HL-60/S4 treated with phorbol 12-myristate 13-acetate at 8.2 ng/mL for 4 days and 3 days (cell line): ENCODE data around the gene IQGAP1.
"Not testable (repeated sequence)": the region's sequence is repeated elsewhere in the genome, so short reads cannot be mapped to it uniquely, and the experiment has no call there.

ENCODE experiments used
- in situ Hi-C: fragments of 300-500 bp; cut with MboI; formaldehyde crosslinking; loops from 2 replicates; pipeline ENCODE4 v1.15.0; 2022; ENCODE audit warnings: low sequenced_read_pairs

Gene IQGAP1

GRCh38 chr15:90387534-90388461, at the start of gene IQGAP1:
Gene IQGAP1, plus strand, starts transcription at chr15:90388242. Its CDS starts 100 bp downstream, at chr15:90388342.
- in situ Hi-C loops = no loop called here

GRCh38 chr15:90338532-90338931, 49.5 kb upstream of the IQGAP1 start:
- in situ Hi-C loops = no loop called here

- in situ Hi-C loops = no loop called here
These were observed 47.7 kb upstream of the IQGAP1 start for GRCh38 chr15:90340345-90340744.

GRCh38 chr15:90343302-90343790, 44.7 kb upstream of the IQGAP1 start:
- in situ Hi-C loops = no loop called here

GRCh38 chr15:90344662-90345061, 43.4 kb upstream of the IQGAP1 start:
- in situ Hi-C loops = no loop called here

GRCh38 chr15:90345857-90346256, 42.2 kb upstream of the IQGAP1 start:
- in situ Hi-C loops = no loop called here

- in situ Hi-C loops = not testable (repeated sequence)
These were observed 40.5 kb upstream of the IQGAP1 start for GRCh38 chr15:90347431-90348065.

GRCh38 chr15:90348456-90348855, 39.6 kb upstream of the IQGAP1 start:
- in situ Hi-C loops = no loop called here

- in situ Hi-C loops = no loop called here
These were observed 39.0 kb upstream of the IQGAP1 start for GRCh38 chr15:90349072-90349471.

GRCh38 chr15:90349821-90350220, 38.2 kb upstream of the IQGAP1 start:
- in situ Hi-C loops = no loop called here

GRCh38 chr15:90351479-90352106, 36.4 kb upstream of the IQGAP1 start:
- in situ Hi-C loops = no loop called here

- in situ Hi-C loops = no loop called here
These were observed 35.7 kb upstream of the IQGAP1 start, which contains the start of gene ZNF774 for GRCh38 chr15:90352107-90352893. Gene ZNF774, plus strand, starts transcription at chr15:90352284. Its CDS starts 2,377 bp downstream, at chr15:90354661.

- in situ Hi-C loops = no loop called here
These were observed 33.1 kb upstream of the IQGAP1 start for GRCh38 chr15:90354986-90355385.

- in situ Hi-C loops = no loop called here
These were observed 29.7 kb upstream of the IQGAP1 start for GRCh38 chr15:90358124-90359033.

GRCh38 chr15:90360746-90361145, 27.3 kb upstream of the IQGAP1 start:
- in situ Hi-C loops = no loop called here

GRCh38 chr15:90362936-90363212, 25.2 kb upstream of the IQGAP1 start:
- in situ Hi-C loops = no loop called here

GRCh38 chr15:90364251-90364650, 23.8 kb upstream of the IQGAP1 start:
- in situ Hi-C loops = no loop called here

GRCh38 chr15:90365414-90366055, 22.5 kb upstream of the IQGAP1 start:
- in situ Hi-C loops = no loop called here

GRCh38 chr15:90367576-90367975, 20.5 kb upstream of the IQGAP1 start:
- in situ Hi-C loops = no loop called here
